Heart right ventricle (tissue), 16 donors: Measurements from ENCODE around the gene MRPL20. TPM values are rescaled to one million over a fixed set of nuclear protein-coding genes. Genes with fewer than 3 reads are reported as not detected.
"Not testable (repeated sequence)": the region's sequence is repeated elsewhere in the genome, so short reads cannot be mapped to it uniquely, and the experiment has no call there.

Experiments used
- ATAC-seq, 8 donors: fragments of 200-7000 bp; cut with Tn5 transposase; one replicate each; pipeline ENCODE4 v1.9.1; 2020; ENCODE audit warnings: mild to moderate bottlenecking in 8 of 8, moderate library complexity in 8 of 8, moderate number of reproducible peaks in 1 of 8
- DNase-seq, 2 donors: peaks; one replicate each; pipeline ENCODE4 v3.0.0-alpha.2; 2020
- H3K27ac ChIP-seq, 10 donors: fragments of 200-600 bp; sonication (generic) in 2 of 10; one replicate each; pipeline versions ENCODE4 v1.5.0 to v1.8.0; 2020 to 2022; ENCODE audit warnings: mild to moderate bottlenecking in 3 of 10
- H3K27me3 ChIP-seq, 7 donors: fragments of 200-600 bp; one replicate each; pipeline ENCODE4 v1.8.0; 2021 to 2022; ENCODE audit warnings: mild to moderate bottlenecking in 2 of 7
- H3K36me3 ChIP-seq, 9 donors: fragments of 200-600 bp; sonication (generic) in 1 of 9; one replicate each; pipeline versions ENCODE4 v1.5.0 to v1.8.0; 2020 to 2022; ENCODE audit warnings: mild to moderate bottlenecking in 2 of 9
- H3K4me1 ChIP-seq, 9 donors: fragments of 200-600 bp; sonication (generic) in 1 of 9; one replicate each; pipeline versions ENCODE4 v1.5.0 to v1.8.0; 2020 to 2022; ENCODE audit warnings: mild to moderate bottlenecking in 4 of 9
- H3K4me3 ChIP-seq, 10 donors: fragments of 200-600 bp; sonication (generic) in 2 of 10; one replicate each; pipeline versions ENCODE4 v1.5.0 to v1.8.0; 2020 to 2022; ENCODE audit warnings: mild to moderate bottlenecking in 7 of 10, moderate library complexity in 2 of 10
- H3K9me3 ChIP-seq, 11 donors: fragments of 200-600 bp in 10 of 11; sonication (generic) in 2 of 11; one replicate each; pipeline versions ENCODE4 v1.5.0 to v1.8.0; 2013 to 2022; ENCODE audit warnings: mild to moderate bottlenecking in 2 of 11, control low read depth in 1 of 11, moderate library complexity in 1 of 11
- CTCF ChIP-seq, 9 donors: fragments of 200-600 bp; sonication (generic) in 2 of 9; IDR thresholded peaks; one replicate each; pipeline versions ENCODE4 v1.5.0 to v1.8.0; 2021 to 2022; ENCODE audit warnings: antibody characterized with exemption in 9 of 9, mild to moderate bottlenecking in 5 of 9, moderate library complexity in 1 of 9
- WGBS, 2 donors: extraction: QIAGEN DNeasy Blood & Tissue Kit; methylation state at CpG; one replicate each; pipeline ENCODE4 v1.1.7; 2013; ENCODE audit warnings: inconsistent platforms in 1 of 2; 5-methylcytosine and 5-hydroxymethylcytosine counted together
- intact Hi-C, 10 donors: fragments of 100-400 bp; cut with DNase I; formaldehyde crosslinking; loops; one replicate each; pipeline versions ENCODE4 v1.11.1 to v1.14.2; 2022
- polyA plus RNA-seq, 2 donors: library from polyadenylated mRNA; stranded (reverse); fragments of 200-250 nt; gene quantifications; one replicate each; pipeline ENCODE4 v1.2.3, GENCODE V29; 2013
- total RNA-seq, 10 donors: library from RNA; stranded (reverse); fragmentation: NEBNext Ultra II Directional in 3 of 10; extraction: Animal tissue kit (Norgen Biotek cat#: 25700) in 3 of 10; gene quantifications; one replicate each; pipeline versions ENCODE4 v1.2.1 to v1.2.4, GENCODE V29; 2021 to 2023
- donor health status: Arrhythmogenic right ventricular cardiomyopathy.
- donor health status: ischemic (EF 13 %, LVEDD 7.1; RV severe dilation, severe dysfunction).
- donor health status: healthy with polysubstance abuse.
- donor health status: DM: no; HTN: yes; CAD: no.
- donor health status: DM: no; HTN: no; CAD: no.
- donor health status: ischemic (EF 25% LVEDD 6.9; RV normal size, moderate dysfunction).
- donor health status: ischemic (EF 25% LVEDD 5.7; RV mildly dilated, moderate dysfunction).
- donor health status: healthy.
- donor health status: DM: yes; HTN: yes; CAD: no.
- donor health status: Ischemic cardiomyopathy.
- donor health status: ischemic (EF 35%, LVEDD 5.7; RV mildly dilated, moderate dysfunction).
- donor health status: nonischemic (EF 11% LVEDD 7.7; RV severe dilation, severe dysfunction).
- donor health status: DM: yes; HTN: yes; CAD: no.
- donor health status: PGD.
- donor health status: ischemic (EF 29% LVEDD 5.4; RV normal size, mild dysfunction).
- donor health status: nonischemic (EF 23%, LVEDD 6.1; RV moderate dilation, normal function).

MRPL20 gene
- total and polyA plus RNA-seq, 12 donors: 116 to 224 (median 132) TPM

- WGBS, 2 donors: 42 to 43% methylated on average over 43 of the region's 43 CpGs
- intact Hi-C loops: loop anchor here in 4 of 10 donors (2.0 to 10.0 kb wide), 3 partner anchors 29 to 99 kb away; partner anchors contain the start of gene VWA1 (in 1 of the 4)
- peaks cover 0 to 51% (median 37%) of the 10 kb centered on the region in 9 donors for H3K36me3 ChIP-seq
Observed at GRCh38 chr1:1406101-1406820, 832 bp downstream of the MRPL20 start.

GRCh38 chr1:1403653-1404052 lies 3.4 kb downstream of the MRPL20 start:
- ATAC-seq (no peak), DNase-seq (no peak)
- Histone ChIP-seq H3K9me3 (no peaks in the 10 kb centered on the region), H3K4me3 (no peak overlapping the region), H3K36me3 (peaks cover 0 to 60% (median 43%) of the 10 kb centered on the region in 9 donors), H3K27me3 (no peaks in the 10 kb centered on the region), H3K27ac (no peak overlapping the region), H3K4me1 (peaks cover 8 to 67% (median 44%) of the 10 kb centered on the region in 9 donors)
- WGBS, 2 donors: 79% methylated on average over 7 of the region's 7 CpGs
- no peak for TF ChIP-seq CTCF (IDR thresholded peaks at IDR 0.05)
- intact Hi-C loops: loop anchor here in 2 of 10 donors (5.0 to 10.0 kb wide), 2 partner anchors 34 to 101 kb away; partner anchors contain the start of gene VWA1 (in 1 of the 2)

More at GRCh38 chr1:1406101-1406820, 832 bp downstream of the MRPL20 start:
- TF ChIP-seq CTCF (IDR thresholded peaks at IDR 0.05): no peak
- H3K9me3 ChIP-seq: no peaks in the 10 kb centered on the region
- DNase-seq (no peak), ATAC-seq (peak in 3 of 8 donors; percentile 2 to 43 (median 3))
- peak overlapping the region in 9 of 10 donors; percentile 77 to 94 (median 88) for H3K27ac ChIP-seq
- H3K4me3 ChIP-seq: peak overlapping the region; percentile 69 to 99 (median 93)
- peaks cover 0 to 60% (median 32%) of the 10 kb centered on the region in 9 donors for H3K4me1 ChIP-seq
- no peaks in the 10 kb centered on the region for H3K27me3 ChIP-seq

- not testable (repeated sequence) for H3K9me3 ChIP-seq, H3K4me3 ChIP-seq, ATAC-seq, H3K27me3 ChIP-seq, H3K27ac ChIP-seq, DNase-seq
- intact Hi-C loops: loop anchor here in 2 of 10 donors (5.0 to 10.0 kb wide), 2 partner anchors 34 to 102 kb away; partner anchors contain the start of gene VWA1 (in 1 of the 2)
- Histone ChIP-seq H3K36me3 (peaks cover 0 to 62% (median 43%) of the 10 kb centered on the region in 9 donors), H3K4me1 (peaks cover 12 to 66% (median 43%) of the 10 kb centered on the region in 9 donors)
- WGBS, 2 donors: 88 to 93% methylated on average over 9 of the region's 9 CpGs
Observed at GRCh38 chr1:1402901-1403392, 4.1 kb downstream of the MRPL20 start.

GRCh38 chr1:1402072-1402900 lies 4.8 kb downstream of the MRPL20 start:
- Histone ChIP-seq H3K4me1 (peaks cover 13 to 69% (median 46%) of the 10 kb centered on the region in 9 donors), H3K4me3 (no peak overlapping the region), H3K27ac (no peak overlapping the region), H3K27me3 (no peaks in the 10 kb centered on the region), H3K9me3 (no peaks in the 10 kb centered on the region), H3K36me3 (peaks cover 0 to 69% (median 47%) of the 10 kb centered on the region in 9 donors)
- ATAC-seq (no peak), DNase-seq (no peak)
- intact Hi-C loops: loop anchor here in 2 of 10 donors (5.0 to 10.0 kb wide), 2 partner anchors 35 to 103 kb away; partner anchors contain the start of gene VWA1 (in 1 of the 2)
- peak in 8 of 9 donors; percentile 7 to 54 (median 44) for TF ChIP-seq CTCF (IDR thresholded peaks at IDR 0.05)
- 72 to 75% methylated on average over 20 of the region's 20 CpGs for WGBS, 2 donors
